ENCODE measurements around the gene COL20A1. TPM values are rescaled to one million over a fixed set of nuclear protein-coding genes. Genes with fewer than 3 reads are reported as not detected.

COL20A1 gene
- total RNA-seq, 4 donors from 2014 or later: not detected

DNA sequence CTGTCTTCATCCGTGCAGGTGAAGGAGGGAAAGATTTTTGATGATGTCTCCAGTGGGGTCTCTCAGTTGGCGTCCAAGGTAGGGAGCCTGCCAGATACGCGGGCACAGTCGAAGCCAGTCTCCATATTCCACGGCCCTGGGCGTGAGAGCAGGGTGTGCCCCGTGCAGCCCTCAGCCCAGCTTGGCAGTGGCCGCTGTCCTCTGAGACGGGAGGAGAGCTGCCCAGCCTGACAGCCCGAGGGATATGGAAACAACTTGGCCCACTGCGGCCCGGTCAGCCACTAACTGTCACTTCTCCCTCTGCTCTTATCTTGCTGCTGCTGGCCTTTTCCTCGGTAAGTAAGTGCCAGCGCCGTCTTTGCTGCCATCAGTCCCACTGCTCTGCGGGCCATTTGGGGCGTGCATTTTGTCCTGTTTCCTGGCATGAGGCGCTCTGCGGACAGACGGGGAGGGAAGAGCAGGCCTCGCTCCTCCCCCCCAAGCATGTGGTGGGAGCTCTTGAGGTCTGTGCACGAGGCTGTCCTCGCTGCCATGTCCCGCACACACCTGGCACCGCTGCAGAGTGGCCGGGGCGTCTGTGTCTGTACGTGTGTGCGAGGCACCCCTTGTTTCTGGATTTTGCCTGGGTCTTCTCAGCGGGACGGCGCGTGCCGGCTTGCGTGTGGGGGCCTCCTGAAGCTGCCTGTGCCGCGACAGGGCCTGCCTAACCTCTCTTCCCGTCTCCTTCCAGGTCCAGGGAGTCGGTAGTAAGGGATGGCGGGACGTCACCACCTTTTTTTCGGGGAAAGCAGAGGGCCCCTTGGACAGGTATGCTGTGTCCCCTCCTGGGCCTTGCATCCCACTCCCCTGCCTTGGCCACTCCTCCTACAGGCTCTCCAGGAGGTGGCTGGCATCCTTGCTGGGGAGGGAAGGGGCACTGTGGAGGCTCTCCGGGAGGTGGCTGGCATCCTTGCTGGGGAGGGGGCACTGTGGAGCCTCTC lies 7.1 kb upstream of the COL20A1 start:
- H3K4me3 ChIP-seq (ENCODE audit: low read depth, poor library complexity, severe bottlenecking): no peak overlapping the region
- no peak for DNase-seq (ENCODE audit: low spot score in 2 of 2)
- intact Hi-C loops (cut with DNase I; ENCODE audit: low total_unique reads): no loop called here
- WGBS, 2 donors: 91% methylated on average over 42 to 44 of the region's 44 CpGs
- TF ChIP-seq, protein P1, sequence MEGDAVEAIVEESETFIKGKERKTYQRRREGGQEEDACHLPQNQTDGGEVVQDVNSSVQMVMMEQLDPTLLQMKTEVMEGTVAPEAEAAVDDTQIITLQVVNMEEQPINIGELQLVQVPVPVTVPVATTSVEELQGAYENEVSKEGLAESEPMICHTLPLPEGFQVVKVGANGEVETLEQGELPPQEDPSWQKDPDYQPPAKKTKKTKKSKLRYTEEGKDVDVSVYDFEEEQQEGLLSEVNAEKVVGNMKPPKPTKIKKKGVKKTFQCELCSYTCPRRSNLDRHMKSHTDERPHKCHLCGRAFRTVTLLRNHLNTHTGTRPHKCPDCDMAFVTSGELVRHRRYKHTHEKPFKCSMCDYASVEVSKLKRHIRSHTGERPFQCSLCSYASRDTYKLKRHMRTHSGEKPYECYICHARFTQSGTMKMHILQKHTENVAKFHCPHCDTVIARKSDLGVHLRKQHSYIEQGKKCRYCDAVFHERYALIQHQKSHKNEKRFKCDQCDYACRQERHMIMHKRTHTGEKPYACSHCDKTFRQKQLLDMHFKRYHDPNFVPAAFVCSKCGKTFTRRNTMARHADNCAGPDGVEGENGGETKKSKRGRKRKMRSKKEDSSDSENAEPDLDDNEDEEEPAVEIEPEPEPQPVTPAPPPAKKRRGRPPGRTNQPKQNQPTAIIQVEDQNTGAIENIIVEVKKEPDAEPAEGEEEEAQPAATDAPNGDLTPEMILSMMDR (IDR thresholded peaks at IDR 0.05): no peak
- TF ChIP-seq POLR2A (IDR thresholded peaks at IDR 0.05): no peak

DNA sequence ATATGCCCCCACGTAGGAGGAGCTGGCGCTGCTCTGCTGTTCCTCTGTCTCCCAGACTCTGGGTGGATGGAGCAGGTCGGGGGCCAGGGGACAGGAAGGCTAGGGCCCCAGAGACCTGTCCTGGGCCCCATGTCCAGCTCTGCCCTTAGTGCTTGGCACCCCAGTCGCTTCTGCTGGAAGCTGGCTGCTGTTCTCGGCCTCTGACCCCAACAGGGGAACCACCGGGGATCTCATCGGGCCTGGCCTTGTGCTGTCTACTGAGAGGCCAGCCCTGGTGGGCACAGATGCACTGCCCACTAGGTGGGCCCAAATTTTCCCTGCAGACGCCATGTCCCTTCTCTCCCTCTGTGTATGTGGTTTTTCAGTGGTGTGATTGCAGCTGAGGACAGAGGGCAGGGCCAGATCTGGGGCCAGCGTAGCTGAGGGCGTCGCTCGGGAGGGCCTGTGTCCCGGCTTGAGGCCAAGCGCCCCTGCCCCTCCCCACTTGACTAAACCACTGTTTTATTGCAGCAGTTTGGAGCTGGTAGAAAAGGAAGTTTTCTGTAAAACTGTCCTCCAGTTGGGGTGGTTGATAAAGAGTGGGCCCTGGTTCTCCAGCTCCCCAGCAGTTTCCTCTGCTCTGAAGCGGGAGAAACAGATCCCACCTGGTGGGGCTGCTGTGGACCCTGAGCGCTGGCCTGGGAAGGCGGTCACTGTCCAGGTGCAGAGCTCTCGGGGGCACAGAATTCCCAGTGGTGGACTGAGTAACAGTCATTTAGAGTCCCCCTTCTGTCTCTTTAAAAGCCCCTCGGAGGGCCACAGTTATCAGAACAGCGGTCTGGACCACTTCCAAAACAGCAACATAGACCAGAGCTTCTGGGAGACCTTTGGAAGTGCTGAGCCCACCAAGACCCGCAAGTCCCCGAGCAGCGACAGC lies 5.9 kb upstream of the COL20A1 start:
- DNase-seq (ENCODE audit: low spot score in 2 of 2): no peak
- 81 to 82% methylated on average over 20 to 21 of the region's 23 CpGs for WGBS, 2 donors
- no peak for TF ChIP-seq POLR2A (IDR thresholded peaks at IDR 0.05)
- TF ChIP-seq, protein P1 (IDR thresholded peaks at IDR 0.05): no peak
- intact Hi-C loops (cut with DNase I; ENCODE audit: low total_unique reads): no loop called here
- H3K4me3 ChIP-seq (ENCODE audit: low read depth, poor library complexity, severe bottlenecking): no peak overlapping the region

DNA sequence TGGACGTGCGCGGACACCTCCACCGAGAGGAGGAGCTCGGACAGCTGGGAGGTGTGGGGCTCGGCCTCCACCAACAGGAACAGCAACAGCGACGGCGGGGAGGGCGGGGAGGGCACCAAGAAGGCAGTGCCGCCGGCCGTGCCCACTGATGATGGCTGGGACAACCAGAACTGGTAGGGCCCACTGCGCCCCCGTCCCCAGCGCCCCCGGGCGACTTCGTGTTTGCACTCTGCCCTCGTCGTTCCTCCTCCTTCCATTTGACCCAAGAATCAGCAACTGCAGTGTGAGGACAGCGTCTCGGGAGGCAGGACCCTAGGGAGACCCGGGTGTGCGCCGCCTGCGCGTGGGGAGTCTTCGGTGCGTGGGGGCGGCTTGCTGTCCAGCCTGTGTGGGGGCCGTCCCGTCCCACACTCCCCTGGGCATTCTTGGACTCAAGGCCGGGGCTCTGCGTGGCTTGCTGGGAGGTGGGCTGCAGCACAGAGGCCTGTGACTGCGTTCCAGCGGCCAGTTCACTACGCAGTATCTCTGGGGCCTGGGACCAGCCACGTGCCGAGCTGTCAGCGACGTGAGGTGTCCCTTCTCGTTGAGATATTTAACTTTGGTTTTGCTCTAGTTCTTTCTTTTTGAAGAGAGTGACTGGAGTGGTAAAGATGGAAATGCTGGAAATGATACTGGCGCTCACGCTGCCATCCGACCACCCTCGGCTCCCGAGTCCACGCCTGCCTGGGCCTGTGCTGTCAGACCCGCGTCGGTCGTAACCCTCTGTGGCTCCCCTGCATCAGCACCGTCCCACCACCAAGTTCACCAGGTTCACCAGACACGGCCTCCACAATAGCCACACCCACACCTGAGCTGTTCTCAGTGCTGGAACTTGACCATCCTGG lies 5.0 kb upstream of the COL20A1 start:
- TF ChIP-seq, protein P1 (IDR thresholded peaks at IDR 0.05): no peak
- no peak for TF ChIP-seq POLR2A (IDR thresholded peaks at IDR 0.05)
- H3K4me3 ChIP-seq (ENCODE audit: low read depth, poor library complexity, severe bottlenecking): no peak overlapping the region
- 89% methylated on average over 49 to 50 of the region's 55 CpGs for WGBS, 2 donors
- intact Hi-C loops (cut with DNase I; ENCODE audit: low total_unique reads): no loop called here
- no peak for DNase-seq (ENCODE audit: low spot score in 2 of 2)

DNA sequence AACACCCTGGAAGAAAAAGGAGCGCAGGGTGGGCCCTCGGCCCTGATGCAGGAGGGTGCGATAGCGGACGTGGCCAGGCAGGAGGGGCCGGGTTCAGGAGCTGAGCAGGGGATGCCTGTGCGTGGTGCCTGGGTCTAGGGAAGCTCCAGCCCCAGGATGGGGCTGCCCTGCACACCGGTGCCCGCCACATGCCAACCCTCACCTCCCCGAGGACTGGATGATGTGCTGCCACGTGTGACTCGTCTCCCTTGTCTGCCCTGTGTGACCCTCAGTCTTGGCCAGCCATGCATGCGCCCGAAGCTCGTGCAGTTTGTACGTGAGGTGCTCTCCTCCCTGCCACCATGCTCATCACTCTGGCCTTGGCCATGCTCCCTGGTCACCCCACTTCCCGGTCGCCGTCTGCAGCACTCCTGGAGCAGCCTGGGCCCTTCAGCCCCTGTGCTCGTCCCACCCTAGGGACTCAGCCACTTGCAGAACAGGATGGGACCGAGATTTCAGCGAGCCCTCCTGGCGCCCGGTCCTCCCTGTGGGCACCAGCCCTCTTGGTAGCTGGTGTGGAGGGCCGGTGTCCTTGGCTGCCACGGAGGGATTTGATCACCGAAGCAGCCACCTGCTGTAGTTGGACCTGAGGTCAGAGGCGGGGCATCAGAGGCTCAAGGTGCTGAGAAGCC lies 4.3 kb upstream of the COL20A1 start:
- no peak for DNase-seq (ENCODE audit: low spot score in 2 of 2)

More for the DNA sequence above, 4.3 kb upstream of the COL20A1 start:
- no peak for TF ChIP-seq POLR2A (IDR thresholded peaks at IDR 0.05)
- TF ChIP-seq, protein P1 (IDR thresholded peaks at IDR 0.05): no peak
- H3K4me3 ChIP-seq (ENCODE audit: low read depth, poor library complexity, severe bottlenecking): no peak overlapping the region
- 84 to 87% methylated on average over 27 to 28 of the region's 28 CpGs for WGBS, 2 donors
- intact Hi-C loops (cut with DNase I; ENCODE audit: low total_unique reads): no loop called here
